ENCODE data around the gene IFT27.

Gene IFT27

DNA sequence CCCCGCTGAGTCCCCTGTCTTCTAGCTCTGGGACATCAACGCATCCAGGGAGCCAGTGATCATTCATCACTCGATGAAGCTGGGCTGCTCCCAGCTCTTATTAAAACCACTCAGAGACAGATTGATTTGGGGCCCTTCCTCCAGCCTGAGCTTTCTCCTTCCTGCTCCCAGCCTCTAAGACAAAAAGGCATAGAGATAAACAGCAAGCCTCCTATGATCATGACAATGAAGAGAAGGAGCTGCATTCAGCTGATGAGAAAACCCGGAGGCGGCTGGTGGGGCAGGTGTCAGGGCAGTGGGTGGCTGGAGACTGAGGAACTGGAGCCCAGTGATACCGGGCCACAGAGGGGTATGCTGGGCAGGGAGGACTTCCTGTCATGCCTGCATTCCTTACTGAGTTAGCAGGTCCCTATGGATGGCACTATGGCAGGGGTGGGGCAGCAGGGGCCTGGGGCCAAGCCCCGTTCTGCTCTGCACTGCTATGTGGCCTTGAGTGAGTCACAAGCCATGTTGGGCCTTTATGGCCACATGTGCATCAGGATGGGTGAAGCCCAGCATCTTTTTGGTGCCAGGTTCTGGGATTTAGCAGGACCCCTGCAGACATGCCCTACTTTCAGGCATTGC is 20.7 kb upstream of the IFT27 start:
- TF ChIP-seq CTCF (IDR thresholded peaks at IDR 0.05; ENCODE audit: extremely low read depth, missing control alignments), result no peak
- DNase-seq (ENCODE audit: low spot score), result no peak

DNA sequence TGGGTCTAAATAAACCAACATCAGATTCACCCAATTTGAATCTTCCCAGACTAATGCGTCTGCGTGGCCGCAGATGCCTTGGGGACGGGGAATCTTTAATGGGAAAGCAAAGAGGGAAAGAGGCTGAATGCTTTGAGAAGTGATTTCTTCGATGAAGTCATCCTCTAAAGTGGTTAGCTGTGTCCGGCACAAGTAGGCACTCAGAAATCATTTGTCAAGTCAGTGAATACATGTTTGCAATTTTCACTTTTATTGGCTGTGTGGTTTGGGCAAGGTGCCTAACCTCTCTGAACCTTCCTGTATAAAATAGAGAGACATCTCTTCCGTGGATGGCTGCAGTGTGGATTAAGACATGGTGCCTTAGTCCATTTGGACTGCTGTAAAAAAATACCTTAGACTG is 19.7 kb upstream of the IFT27 start:
- DNase-seq (ENCODE audit: low spot score), result no peak
- no peak for TF ChIP-seq CTCF (IDR thresholded peaks at IDR 0.05; ENCODE audit: extremely low read depth, missing control alignments)

- TF ChIP-seq CTCF (IDR thresholded peaks at IDR 0.05; ENCODE audit: extremely low read depth, missing control alignments), result peak; percentile 41
- DNase-seq (ENCODE audit: low spot score), result peak; percentile 44
Observed at GRCh38 chr22:36790648-36791047, 14.7 kb upstream of the IFT27 start.

DNA sequence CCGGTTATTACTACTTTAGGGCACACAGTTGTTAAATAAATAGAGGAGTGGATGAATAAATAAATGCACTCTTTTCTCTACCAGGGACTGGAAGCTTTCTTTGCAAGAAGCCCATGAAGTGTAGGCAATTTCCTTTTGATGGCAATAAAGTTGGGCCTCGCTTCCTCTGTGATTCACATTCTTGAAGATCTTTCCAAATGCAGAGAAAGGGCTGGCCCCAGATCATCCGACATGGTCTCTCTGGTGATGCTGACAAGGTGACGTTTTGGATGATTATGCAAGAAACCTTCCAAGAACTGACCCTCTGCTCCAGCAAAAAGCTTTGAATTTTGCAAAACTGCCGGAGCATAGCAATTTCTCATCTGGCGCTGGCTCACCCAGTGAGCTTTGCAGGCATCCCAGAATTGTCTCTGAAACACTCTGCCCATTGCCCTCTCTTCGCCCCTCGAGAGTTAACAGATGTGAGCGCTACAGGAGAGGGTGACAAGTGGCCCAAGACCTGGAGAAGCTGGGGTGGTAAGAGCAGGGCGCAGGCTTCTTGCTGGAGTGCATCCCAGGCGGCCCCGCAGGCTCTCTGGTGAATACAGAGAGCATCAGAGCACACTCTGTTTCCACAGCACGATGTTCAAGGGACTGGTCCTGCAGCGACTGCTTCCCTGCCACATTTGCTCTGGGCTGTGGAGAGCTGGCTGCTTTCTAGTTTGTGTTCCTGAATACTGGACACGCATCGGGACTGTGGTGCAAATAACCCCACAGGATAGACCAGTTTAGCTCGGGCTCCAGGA is 11.5 kb upstream of the IFT27 start:
- TF ChIP-seq CTCF (IDR thresholded peaks at IDR 0.05; ENCODE audit: extremely low read depth, missing control alignments), result no peak

GRCh38 chr22:36783743-36784142 is 7.8 kb upstream of the IFT27 start:
- no peak for TF ChIP-seq CTCF (IDR thresholded peaks at IDR 0.05; ENCODE audit: extremely low read depth, missing control alignments)
- DNase-seq (ENCODE audit: low spot score), result no peak

More for the DNA sequence above, 11.5 kb upstream of the IFT27 start:
- DNase-seq (ENCODE audit: low spot score), result no peak

DNA sequence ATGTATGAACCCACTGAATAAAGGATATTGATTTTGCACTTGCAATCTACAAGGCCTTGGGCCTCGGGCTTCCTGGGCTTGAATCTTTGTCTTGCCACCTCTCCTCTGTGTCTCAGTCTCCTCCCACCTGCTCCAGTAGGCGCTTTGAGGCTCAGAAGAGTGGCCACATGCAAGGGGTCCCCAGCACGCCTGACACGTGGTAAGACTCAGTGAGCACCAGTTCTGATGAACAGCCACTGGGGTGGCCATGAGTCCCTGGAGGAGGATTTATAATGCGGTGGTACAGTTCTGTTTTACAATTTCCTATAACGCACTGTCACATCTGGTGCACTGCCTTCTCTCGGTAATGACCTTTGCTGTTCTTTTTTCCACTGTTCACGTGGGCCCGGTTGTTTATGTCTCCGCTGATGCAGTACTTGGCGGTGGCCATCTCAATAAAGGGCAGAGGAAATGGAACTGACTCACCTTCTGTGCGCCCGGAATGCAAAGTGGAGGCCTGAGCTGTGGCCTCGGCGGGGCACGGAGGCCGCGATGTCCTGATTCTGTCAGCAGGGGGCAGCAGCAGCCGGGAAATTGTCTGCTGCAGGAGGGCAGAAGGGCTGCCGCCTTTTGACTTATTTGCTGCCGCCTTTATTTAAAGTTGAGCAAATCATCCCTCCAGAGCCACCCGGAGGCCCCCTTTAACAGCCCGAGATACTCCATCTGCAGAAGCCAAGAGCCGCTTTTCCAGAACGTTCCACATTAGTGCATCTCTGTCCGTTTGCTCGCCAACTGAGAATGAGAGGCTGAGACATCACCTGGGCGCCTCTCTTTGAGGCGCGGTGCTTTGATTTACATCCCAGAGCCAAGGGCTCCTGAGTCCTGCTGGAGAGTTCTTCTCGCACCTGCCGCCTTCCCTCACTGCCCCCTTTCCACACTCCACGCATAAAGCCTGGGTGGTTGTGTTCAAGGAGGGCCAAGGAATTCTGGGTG is 6.0 kb upstream of the IFT27 start:
- peak; percentile 92 for TF ChIP-seq CTCF (IDR thresholded peaks at IDR 0.05; ENCODE audit: extremely low read depth, missing control alignments)
- peak; percentile 85 for DNase-seq (ENCODE audit: low spot score)

Data from GM20000 (cell line).